HepG2 (cell line): ENCODE results near the gene PPP3R1. TPM values are rescaled to one million over a fixed set of nuclear protein-coding genes. Genes with fewer than 3 reads are reported as not detected.

Experiments
- ATAC-seq: fragments of 200-7000 bp; cut with Tn5 transposase; 3 replicates; pipeline ENCODE4 v1.9.1; 2020; ENCODE audit warnings: mild to moderate bottlenecking, moderate library complexity
- BruUV-seq: library from RNA; stranded (reverse); fragments of 400-500 nt; replicated peaks from 2 replicates; lab custom pipeline; 2021; lab: Mats Ljungman, UMichigan
- CTCF ChIA-PET: fragments of 300-600 bp; formaldehyde crosslinking; extraction: SDS; loops from one replicate; lab custom pipeline; 2021; ENCODE audit warnings: low total read pairs, inconsistent platforms, low intra/inter-chr PET ratio; lab: Yijun Ruan, JAX
- POLR2A ChIA-PET: fragments of 350-600 bp; sonication (Branson Sonifier 250); formaldehyde crosslinking; loops from one replicate; lab custom pipeline; 2020; ENCODE audit warnings: antibody characterized with exemption, inconsistent platforms; lab: Yijun Ruan, JAX
- DNase-seq: peaks from one replicate; pipeline ENCODE4 v3.0.0-alpha.2; 2015; ENCODE audit warnings: low spot score
- FAIRE-seq: peaks from 3 replicates; lab custom pipeline; 2011; peaks lifted over from hg19 to GRCh38; lab: Jason Lieb, UNC
- H2AFZ ChIP-seq: one replicate; pipeline ENCODE4 v1.6.1; 2011; ENCODE audit warnings: low read length, inconsistent platforms
- H3K27ac ChIP-seq: fragments of 300-600 bp; 3 replicates; pipeline ENCODE4 v1.8.0; 2011; ENCODE audit warnings: mixed run types, mild to moderate bottlenecking, mixed read lengths, low read length, inconsistent platforms; ENCODE audit not compliant: insufficient read depth; ENCODE audit errors: extremely low read length
- H3K27me3 ChIP-seq, 2 experiments: fragments of 200-600 bp in 1 of 2; 2 replicates in 1 of 2; 3 replicates in 1 of 2; pipeline versions ENCODE4 v1.6.0 to v1.8.0; 2011; ENCODE audit warnings: low read length in 2 of 2, mild to moderate bottlenecking in 2 of 2, moderate library complexity in 2 of 2, inconsistent platforms in 1 of 2; ENCODE audit not compliant: insufficient read depth in 2 of 2, control insufficient read depth in 1 of 2
- H3K36me3 ChIP-seq, 2 experiments: fragments of 200-600 bp in 1 of 2; replicated peaks in 1 of 2; 2 replicates in 1 of 2; 3 replicates in 1 of 2; pipeline versions ENCODE4 v1.5.1 to v1.8.0; 2011; ENCODE audit warnings: low read length in 2 of 2, inconsistent platforms in 1 of 2; ENCODE audit not compliant: insufficient read depth in 2 of 2, control insufficient read depth in 1 of 2
- H3K4me1 ChIP-seq: 2 replicates; pipeline ENCODE4 v1.5.1; 2012; ENCODE audit warnings: low read length, inconsistent platforms; ENCODE audit not compliant: insufficient read depth
- H3K4me2 ChIP-seq: 2 replicates; pipeline ENCODE4 v1.6.0; 2011; ENCODE audit warnings: low read depth, low read length, inconsistent platforms
- H3K4me3 ChIP-seq, 3 experiments: fragments of 200-600 bp in 1 of 3; sonication (generic), shearing (Covaris generic) in 1 of 3; replicated peaks in 1 of 3; 2 replicates each; pipeline ENCODE4 v1.5.1; 2011 to 2016; ENCODE audit warnings: low read length in 3 of 3, inconsistent platforms in 2 of 3, low read depth in 2 of 3, mild to moderate bottlenecking in 2 of 3, control low read depth in 1 of 3, mixed read lengths in 1 of 3; ENCODE audit not compliant: insufficient read depth in 1 of 3
- H3K79me2 ChIP-seq: one replicate; pipeline ENCODE4 v1.6.1; 2011; ENCODE audit warnings: low read length, inconsistent platforms; ENCODE audit not compliant: insufficient read depth
- H3K9ac ChIP-seq: 2 replicates; pipeline ENCODE4 v1.6.0; 2011; ENCODE audit warnings: mild to moderate bottlenecking, low read depth, low read length, inconsistent platforms; ENCODE audit not compliant: insufficient read depth
- H3K9me3 ChIP-seq: 2 replicates; pipeline ENCODE4 v1.5.1; 2012; ENCODE audit warnings: mild to moderate bottlenecking, low read length
- H4K20me1 ChIP-seq: 2 replicates; pipeline ENCODE4 v1.6.0; 2011; ENCODE audit warnings: inconsistent platforms, mild to moderate bottlenecking, low read length, moderate library complexity; ENCODE audit not compliant: insufficient read depth
- ASH2L ChIP-seq: fragments of 300-600, 200-600 bp; sonication (generic); IDR thresholded peaks from 2 replicates; pipeline ENCODE4 v1.7.0; 2017; ENCODE audit warnings: low read depth, mild to moderate bottlenecking, moderate library complexity, mixed read lengths, low read length; ENCODE audit not compliant: insufficient read length
- MAFG ChIP-seq: sonication (generic); formaldehyde crosslinking; IDR thresholded peaks from 2 replicates; pipeline ENCODE4 v1.5.1; 2020; ENCODE audit warnings: mild to moderate bottlenecking, missing genetic modification reagents
- NONO ChIP-seq, 2 experiments: fragments of 450-650 bp in 1 of 2; sonication (generic) in 1 of 2; formaldehyde crosslinking in 1 of 2; IDR thresholded peaks in 1 of 2; conservative IDR thresholded peaks in 1 of 2; 2 replicates each; pipeline versions ENCODE4 v1.6.1 to v1.8.0; 2017 to 2022; ENCODE audit warnings: mild to moderate bottlenecking in 1 of 2, missing genetic modification reagents in 1 of 2, moderate library complexity in 1 of 2
- ZMYM4 ChIP-seq: sonication (generic); formaldehyde crosslinking; IDR thresholded peaks from 2 replicates; pipeline ENCODE4 v1.8.1; 2023; ENCODE audit warnings: mild to moderate bottlenecking, missing genetic modification reagents
- ZNF382 ChIP-seq: sonication (generic); formaldehyde crosslinking; IDR thresholded peaks from 2 replicates; pipeline ENCODE4 v1.5.0; 2020; ENCODE audit warnings: missing genetic modification reagents, mild to moderate bottlenecking, borderline replicate concordance
- ZNF513 ChIP-seq: sonication (generic); formaldehyde crosslinking; conservative IDR thresholded peaks from 2 replicates; pipeline ENCODE4 v1.5.0; 2020; ENCODE audit warnings: missing genetic modification reagents
- ZSCAN29 ChIP-seq: sonication (generic); formaldehyde crosslinking; conservative IDR thresholded peaks from 2 replicates; pipeline ENCODE4 v1.4.0; 2020; ENCODE audit warnings: mild to moderate bottlenecking, missing genetic modification reagents
- WGBS: methylation state at CpG from one replicate; pipeline ENCODE4 v1.1.6; 2017; ENCODE audit warnings: low lambda C conversion rate; 5-methylcytosine and 5-hydroxymethylcytosine counted together
- in situ Hi-C: cut with HindIII; loops from 2 replicates; pipeline ENCODE4 v1.10.0; 2017; ENCODE audit warnings: low pct_unique_long_range_greater_than_20kb; ENCODE audit not compliant: extremely low pct_ligation_motif_present
- intact Hi-C: fragments of 100-400 bp; cut with micrococcal nuclease; formaldehyde crosslinking; loops from one replicate; pipeline ENCODE4 v1.10.0; 2022; ENCODE audit not compliant: unreplicated experiment
- polyA plus RNA-seq, 8 experiments: library from polyadenylated mRNA; depleted of rRNA in 3 of 8; stranded (reverse) in 7 of 8; unstranded in 1 of 8; fragments of >200 nt; fragmentation: Illumina TruSeq in 4 of 8; extraction: Trizol in 4 of 8; gene quantifications; 2 replicates each; pipeline versions ENCODE4 v1.2.1 to v1.2.3, GENCODE V29; 2011 to 2016; ENCODE audit warnings: low read depth in 4 of 8, missing spikeins in 1 of 8, mixed read lengths in 1 of 8; ENCODE audit not compliant: insufficient read depth in 1 of 8
- total RNA-seq, 5 experiments: library from RNA; depleted of rRNA; stranded (reverse); fragments of >200 nt; fragmentation: Illumina TruSeq; extraction: Trizol; gene quantifications; 2 replicates each; pipeline ENCODE4 v1.2.3, GENCODE V29; 2016; ENCODE audit warnings: low read depth in 1 of 5
- TF ChIP-seq, protein P1 (sequence below): IDR thresholded peaks from 2 replicates; pipeline ENCODE4 v1.6.1; 2012; ENCODE audit warnings: low read length, improper control_type of control experiment

PPP3R1 gene
- total and polyA plus RNA-seq, 2 of the 13 experiments (the other 11 are each of a cell fraction or from before 2014, with no cell fraction given), result 11.6 to 25.7 TPM

GRCh38 chr2:68279691-68280090, 27.4 kb upstream of the PPP3R1 start:
- no peaks in the 10 kb centered on the region for H3K79me2 ChIP-seq
- H3K27ac ChIP-seq, result no peak overlapping the region
- ChIA-PET CTCF (no interaction called here), POLR2A (interaction anchor here (1.3 kb wide), 1 partner anchor 26 kb away, joined by 3 read pairs; no protein-coding TSS in a partner anchor)
- peaks cover 9% of the 10 kb centered on the region for H3K4me1 ChIP-seq
- no peak for DNase-seq
- no peak overlapping the region for H3K4me3 ChIP-seq
- no peak for FAIRE-seq
- BruUV-seq, result no TSS peak
- no peak for TF ChIP-seq NONO (IDR thresholded peaks at IDR 0.05)
- TF ChIP-seq NONO (CRISPR knock-in tag; conservative IDR thresholded peaks at IDR 0.05), result no peak
- TF ChIP-seq ZNF513 (CRISPR knock-in tag), result no peak
- TF ChIP-seq, protein P1, sequence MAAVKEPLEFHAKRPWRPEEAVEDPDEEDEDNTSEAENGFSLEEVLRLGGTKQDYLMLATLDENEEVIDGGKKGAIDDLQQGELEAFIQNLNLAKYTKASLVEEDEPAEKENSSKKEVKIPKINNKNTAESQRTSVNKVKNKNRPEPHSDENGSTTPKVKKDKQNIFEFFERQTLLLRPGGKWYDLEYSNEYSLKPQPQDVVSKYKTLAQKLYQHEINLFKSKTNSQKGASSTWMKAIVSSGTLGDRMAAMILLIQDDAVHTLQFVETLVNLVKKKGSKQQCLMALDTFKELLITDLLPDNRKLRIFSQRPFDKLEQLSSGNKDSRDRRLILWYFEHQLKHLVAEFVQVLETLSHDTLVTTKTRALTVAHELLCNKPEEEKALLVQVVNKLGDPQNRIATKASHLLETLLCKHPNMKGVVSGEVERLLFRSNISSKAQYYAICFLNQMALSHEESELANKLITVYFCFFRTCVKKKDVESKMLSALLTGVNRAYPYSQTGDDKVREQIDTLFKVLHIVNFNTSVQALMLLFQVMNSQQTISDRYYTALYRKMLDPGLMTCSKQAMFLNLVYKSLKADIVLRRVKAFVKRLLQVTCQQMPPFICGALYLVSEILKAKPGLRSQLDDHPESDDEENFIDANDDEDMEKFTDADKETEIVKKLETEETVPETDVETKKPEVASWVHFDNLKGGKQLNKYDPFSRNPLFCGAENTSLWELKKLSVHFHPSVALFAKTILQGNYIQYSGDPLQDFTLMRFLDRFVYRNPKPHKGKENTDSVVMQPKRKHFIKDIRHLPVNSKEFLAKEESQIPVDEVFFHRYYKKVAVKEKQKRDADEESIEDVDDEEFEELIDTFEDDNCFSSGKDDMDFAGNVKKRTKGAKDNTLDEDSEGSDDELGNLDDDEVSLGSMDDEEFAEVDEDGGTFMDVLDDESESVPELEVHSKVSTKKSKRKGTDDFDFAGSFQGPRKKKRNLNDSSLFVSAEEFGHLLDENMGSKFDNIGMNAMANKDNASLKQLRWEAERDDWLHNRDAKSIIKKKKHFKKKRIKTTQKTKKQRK, result no peak
- no peak for TF ChIP-seq ZSCAN29 (CRISPR knock-in tag)
- no peak for TF ChIP-seq ZNF382 (CRISPR knock-in tag)
- TF ChIP-seq MAFG (CRISPR knock-in tag), result no peak
- TF ChIP-seq ASH2L, result no peak
- TF ChIP-seq ZMYM4 (CRISPR knock-in tag), result no peak
- peak; percentile 43; the same call in 2 of the 3 replicates for ATAC-seq
- H3K9me3 ChIP-seq, result no peaks in the 10 kb centered on the region
- in situ Hi-C loops (no loop called here), intact Hi-C loops (loop anchor here (5.0 to 10.0 kb wide), 2 partner anchors 85 to 163 kb away; no protein-coding TSS in a partner anchor)
- no peak overlapping the region for H2AFZ ChIP-seq
- H4K20me1 ChIP-seq, result no peaks in the 10 kb centered on the region
- 16% methylated on average over 4 of the region's 4 CpGs for WGBS
- no peaks in the 10 kb centered on the region for H3K27me3 ChIP-seq
- H3K36me3 ChIP-seq, result no peaks in the 10 kb centered on the region
- no peak overlapping the region for H3K4me2 ChIP-seq
- no peak overlapping the region for H3K9ac ChIP-seq
